HG03108 (cell line): ENCODE results near the gene TNIP1.

Source experiments
- ATAC-seq: cut with Tn5 transposase; IDR thresholded peaks from one replicate; pipeline ENCODE4 v1.9.1; 2021; ENCODE audit warnings: moderate library complexity; ENCODE audit not compliant: unreplicated experiment

The TNIP1 gene

GRCh38 chr5:151067632-151068432 is 13.0 kb downstream of the TNIP1 start:
- no peak for ATAC-seq

GRCh38 chr5:151066920-151067319 is 13.9 kb downstream of the TNIP1 start:
- no peak for ATAC-seq

GRCh38 chr5:151065609-151066008 is 15.2 kb downstream of the TNIP1 start:
- ATAC-seq, result no peak

GRCh38 chr5:151064916-151065499 is 15.8 kb downstream of the TNIP1 start:
- no peak for ATAC-seq

- ATAC-seq, result no peak
Measured at GRCh38 chr5:151063142-151063989, 17.5 kb downstream of the TNIP1 start.

GRCh38 chr5:151062405-151063141 is 18.3 kb downstream of the TNIP1 start:
- ATAC-seq, result no peak

- ATAC-seq, result no peak
Measured at GRCh38 chr5:151060742-151061141, 20.1 kb downstream of the TNIP1 start.

GRCh38 chr5:151058891-151059489 is 21.8 kb downstream of the TNIP1 start:
- ATAC-seq, result no peak

- ATAC-seq, result no peak
Measured at GRCh38 chr5:151058301-151058700, 22.5 kb downstream of the TNIP1 start.

GRCh38 chr5:151056379-151057325 is 24.2 kb downstream of the TNIP1 start:
- no peak for ATAC-seq

GRCh38 chr5:151055336-151055735 is 25.5 kb downstream of the TNIP1 start:
- no peak for ATAC-seq

- ATAC-seq, result no peak
Measured at GRCh38 chr5:151054709-151055108, 26.1 kb downstream of the TNIP1 start.

- ATAC-seq, result no peak
Measured at GRCh38 chr5:151053796-151054462, 26.9 kb downstream of the TNIP1 start.

GRCh38 chr5:151052836-151053235 is 28.0 kb downstream of the TNIP1 start:
- no peak for ATAC-seq

GRCh38 chr5:151051931-151052608 is 28.8 kb downstream of the TNIP1 start:
- no peak for ATAC-seq

GRCh38 chr5:151051066-151051930 is 29.5 kb downstream of the TNIP1 start:
- ATAC-seq, result peak; percentile 66

- no peak for ATAC-seq
Measured at GRCh38 chr5:151048526-151048925, 32.3 kb downstream of the TNIP1 start.
